Stimulated activated CD8-positive, alpha-beta memory T cell treated with anti-CD3 and anti-CD28 coated beads, Interleukin-4, amount 100 ng/mL, for 4 hours (primary cell): ENCODE measurements around the gene MCM3AP.

ENCODE experiments used
- DNase-seq, 2 donors: peaks; one replicate each; pipeline ENCODE4 v3.0.0-alpha.2; 2020; ENCODE audit warnings: low read depth in 2 of 2, low spot score in 1 of 2

Gene MCM3AP

DNA sequence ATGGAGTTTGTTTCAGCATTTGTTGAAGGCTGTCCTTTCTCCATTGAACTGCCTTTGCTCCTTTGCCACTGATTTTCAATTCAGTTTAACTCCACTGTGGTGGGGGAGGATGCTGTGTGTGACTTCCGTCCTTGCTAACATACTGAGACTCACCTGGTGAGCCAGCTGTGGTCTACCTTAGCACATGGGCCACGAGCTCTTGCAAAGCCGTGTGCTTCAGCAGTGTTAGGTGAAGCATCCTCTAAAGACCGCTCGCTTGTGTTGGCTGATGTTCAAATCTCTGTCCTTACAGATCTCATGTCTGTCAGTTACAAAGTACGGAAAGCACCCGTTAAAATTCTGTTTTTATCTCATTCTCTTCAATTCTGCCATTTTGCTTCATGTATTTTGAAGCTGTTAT, 97.6 kb downstream of the MCM3AP start:
- no peak for DNase-seq

DNA sequence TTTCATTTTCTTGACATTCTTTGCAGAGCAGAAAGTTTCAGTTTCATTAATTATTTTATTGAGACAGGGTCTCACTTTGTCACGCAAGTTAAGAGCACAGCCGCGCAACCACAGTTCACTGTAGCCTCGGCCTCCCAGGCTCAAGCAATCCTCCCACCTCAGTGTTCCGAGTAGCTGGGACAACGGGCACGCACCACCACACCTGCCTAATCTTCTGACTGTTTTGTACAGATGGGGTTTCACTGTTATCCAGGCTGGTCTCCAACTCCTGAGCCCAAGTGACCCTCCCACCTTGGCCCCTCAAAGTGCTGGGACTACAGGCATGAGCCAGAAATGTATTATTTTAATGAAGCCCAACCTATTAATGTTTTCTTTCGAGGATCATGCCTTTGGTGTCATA, 98.2 kb downstream of the MCM3AP start:
- no peak for DNase-seq

- no peak for DNase-seq
Measured at GRCh38 chr21:46185716-46186115, 99.7 kb downstream of the MCM3AP start.
